Fibroblast of upper back skin (primary cell): Measurements from ENCODE around the gene DNAH8.

ENCODE experiments used
- DNase-seq: peaks from one replicate; pipeline ENCODE4 v3.0.0-alpha.2; 2013

DNAH8 gene

DNA sequence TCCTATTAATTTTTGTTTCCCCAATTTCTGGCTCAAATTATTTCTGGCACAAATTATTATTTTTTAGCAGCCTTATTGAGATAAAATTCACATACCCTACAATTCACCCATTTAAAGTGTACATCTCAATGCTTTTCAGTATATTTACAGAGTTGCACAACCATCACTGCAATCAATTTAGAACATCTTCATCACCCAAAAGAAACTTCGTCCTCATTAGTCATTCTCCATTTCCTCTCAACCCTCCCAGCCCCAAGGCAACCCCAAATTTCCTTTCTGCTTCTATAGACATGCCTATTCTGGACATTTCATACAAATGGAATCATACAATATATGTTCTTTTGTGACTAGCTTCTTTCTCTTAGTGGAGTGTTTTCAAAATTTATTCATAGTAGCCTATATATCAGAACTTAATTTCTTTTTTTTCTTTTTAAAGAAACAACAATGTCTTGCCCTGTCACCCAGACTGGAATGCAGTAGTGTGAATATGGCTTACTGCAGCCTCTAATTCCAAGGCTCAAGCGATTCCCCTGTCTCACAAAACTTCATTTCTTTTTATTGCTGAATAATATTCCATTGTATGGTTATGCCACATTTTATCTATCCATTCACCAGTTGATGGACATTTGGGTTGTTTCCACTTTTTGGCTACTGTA, 84.5 kb downstream of the DNAH8 start:
- DNase-seq: no peak

DNA sequence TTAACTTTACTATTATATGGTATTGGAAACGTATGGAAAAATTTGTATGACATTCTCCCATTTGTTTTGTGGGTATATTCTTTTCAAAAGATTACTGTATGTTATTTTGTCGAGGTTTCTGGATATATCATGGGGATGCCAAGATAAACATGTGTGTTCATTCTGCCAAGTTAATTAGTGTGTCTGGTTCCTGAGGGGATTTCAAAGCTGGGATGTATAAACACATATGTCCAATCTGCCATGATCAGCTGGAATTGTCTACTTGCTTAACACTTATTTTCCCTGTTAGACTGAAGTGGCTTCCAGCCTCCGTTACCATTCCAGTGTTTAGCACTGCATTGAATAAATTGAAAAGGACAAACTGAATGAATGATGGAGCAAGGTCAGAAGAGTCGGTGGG, 86.2 kb downstream of the DNAH8 start:
- DNase-seq: no peak

DNA sequence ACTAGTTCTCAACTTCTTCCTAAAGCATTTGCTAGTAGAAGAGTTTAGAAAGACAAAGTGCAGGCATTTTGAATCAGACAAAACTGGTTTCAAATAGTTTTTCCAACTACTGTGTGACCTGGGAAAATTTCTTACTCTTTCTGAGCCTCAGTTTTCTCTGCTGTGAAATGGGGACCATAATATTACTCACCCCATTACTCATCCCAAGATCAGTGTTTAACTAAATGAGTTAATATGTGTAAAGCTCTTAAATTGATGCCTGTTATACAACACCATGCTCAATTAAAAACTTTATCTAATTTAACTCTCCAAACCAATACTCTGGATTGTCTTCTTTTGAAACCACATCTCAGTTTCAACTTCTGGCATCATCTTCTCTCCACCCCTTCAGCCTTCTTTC, 87.4 kb downstream of the DNAH8 start:
- no peak for DNase-seq

- DNase-seq: no peak
Measured at GRCh38 chr6:38803129-38803528, 88.0 kb downstream of the DNAH8 start.

GRCh38 chr6:38804358-38804757, 89.2 kb downstream of the DNAH8 start:
- no peak for DNase-seq

GRCh38 chr6:38805127-38805655, 90.1 kb downstream of the DNAH8 start:
- DNase-seq: no peak

GRCh38 chr6:38805692-38806091, 90.6 kb downstream of the DNAH8 start:
- DNase-seq: no peak

- DNase-seq: no peak
Measured at GRCh38 chr6:38806271-38806670, 91.2 kb downstream of the DNAH8 start.

- DNase-seq: no peak
Measured at GRCh38 chr6:38806833-38807232, 91.7 kb downstream of the DNAH8 start.

- DNase-seq: no peak
Measured at GRCh38 chr6:38808039-38808438, 92.9 kb downstream of the DNAH8 start.

- DNase-seq: no peak
Measured at GRCh38 chr6:38813041-38813823, 98.1 kb downstream of the DNAH8 start.

- DNase-seq: no peak
Measured at GRCh38 chr6:38814761-38815160, 99.7 kb downstream of the DNAH8 start.

GRCh38 chr6:38815250-38815649, 100.1 kb downstream of the DNAH8 start:
- no peak for DNase-seq

DNA sequence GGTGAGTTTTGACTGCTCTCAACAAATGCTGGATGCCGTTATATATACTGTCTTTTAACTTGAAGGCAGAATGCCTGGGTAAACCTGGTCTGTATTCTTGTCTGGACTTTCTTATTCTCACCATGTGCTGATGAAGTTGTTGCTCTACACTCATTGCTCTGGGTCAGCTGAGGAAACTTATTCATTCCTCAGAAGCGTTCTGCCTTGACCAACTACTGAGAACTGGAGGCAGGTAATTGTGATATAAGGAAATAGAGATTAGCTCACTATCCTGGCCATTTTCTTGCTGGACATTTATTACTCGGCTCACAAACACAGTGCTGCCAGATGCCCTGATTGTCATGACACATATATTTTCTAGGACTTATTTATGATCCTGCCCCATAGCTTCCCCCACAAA, 103.6 kb downstream of the DNAH8 start:
- no peak for DNase-seq

GRCh38 chr6:38822963-38823362, 107.9 kb downstream of the DNAH8 start:
- no peak for DNase-seq

GRCh38 chr6:38824243-38824894, 109.3 kb downstream of the DNAH8 start:
- no peak for DNase-seq

GRCh38 chr6:38827024-38827423, 111.9 kb downstream of the DNAH8 start:
- DNase-seq: no peak

- no peak for DNase-seq
Measured at GRCh38 chr6:38831865-38832264, 116.8 kb downstream of the DNAH8 start.

GRCh38 chr6:38833320-38833719, 118.2 kb downstream of the DNAH8 start:
- no peak for DNase-seq

- no peak for DNase-seq
Measured at GRCh38 chr6:38836585-38836984, 121.5 kb downstream of the DNAH8 start.

DNA sequence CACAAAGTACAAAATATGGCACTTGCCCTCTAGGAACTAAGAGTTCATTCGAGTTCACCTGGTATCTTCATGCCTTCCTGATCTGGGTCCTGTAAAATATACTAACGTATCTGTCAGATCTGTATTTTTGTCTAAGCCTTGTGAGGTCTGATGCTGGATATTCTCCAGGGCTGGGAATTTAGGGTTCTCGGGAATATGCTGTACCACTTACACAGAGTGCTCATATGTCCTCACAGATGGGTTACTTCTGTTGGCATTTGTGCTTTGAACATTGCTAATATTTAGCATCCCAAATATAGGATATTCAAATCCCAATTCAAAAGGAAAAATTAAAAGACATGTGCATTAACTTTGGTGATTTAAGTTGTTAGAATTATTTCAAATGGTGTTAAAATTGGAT, 122.0 kb downstream of the DNAH8 start:
- DNase-seq: no peak

DNA sequence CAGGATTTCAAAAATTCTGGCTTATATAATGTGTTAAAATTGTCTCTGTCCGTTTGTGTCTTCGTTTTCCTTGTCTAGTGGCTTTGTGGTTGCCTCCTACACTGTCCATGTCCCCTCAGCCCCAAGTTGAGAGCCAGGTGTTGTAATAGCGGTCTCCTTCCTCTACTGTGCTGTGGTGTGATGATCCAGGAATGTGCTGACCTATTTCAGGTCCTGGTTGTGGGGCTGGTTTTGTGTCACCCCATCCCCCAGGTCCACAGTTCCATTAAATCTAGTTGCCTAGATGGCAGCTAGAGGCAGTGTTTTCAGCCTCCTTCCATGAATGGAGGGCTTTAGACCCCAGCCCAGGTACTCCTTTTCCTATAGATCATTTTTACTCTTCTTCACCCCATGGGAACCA, 128.7 kb downstream of the DNAH8 start:
- DNase-seq: no peak

- DNase-seq: no peak
Measured at GRCh38 chr6:38845931-38846330, 130.8 kb downstream of the DNAH8 start.

DNA sequence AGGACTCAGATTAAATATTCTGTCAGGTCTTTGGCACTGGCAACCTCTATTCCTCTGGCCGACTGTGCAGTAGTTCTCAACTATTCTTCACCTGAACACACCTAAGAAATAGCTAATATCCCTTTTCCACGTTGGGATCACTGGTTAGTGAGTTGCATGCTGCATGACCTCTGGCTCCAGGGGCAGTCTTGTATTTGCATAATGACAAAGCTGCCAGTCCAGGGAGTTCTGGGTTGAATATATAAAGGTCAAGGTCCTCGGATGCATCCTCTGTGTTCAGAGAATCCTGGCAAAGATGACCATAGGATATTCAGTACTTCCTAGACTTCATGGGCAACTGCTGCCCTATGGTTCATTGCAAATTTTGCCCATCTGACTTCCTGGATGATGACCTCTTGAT, 131.2 kb downstream of the DNAH8 start:
- no peak for DNase-seq
